Neuron (in vitro differentiated cells): ENCODE results near the gene PDLIM4.

Source experiments
- H2AFZ ChIP-seq: one replicate; pipeline ENCODE4 v1.6.1; 2013; ENCODE audit warnings: low read depth, mild to moderate bottlenecking, inconsistent platforms, low read length, moderate library complexity
- H3K27me3 ChIP-seq: one replicate; pipeline ENCODE4 v1.6.1; 2013; ENCODE audit warnings: low read length; ENCODE audit not compliant: insufficient read depth
- H3K36me3 ChIP-seq: one replicate; pipeline ENCODE4 v1.6.1; 2013; ENCODE audit warnings: low read length; ENCODE audit not compliant: insufficient read depth
- H3K4me1 ChIP-seq: one replicate; pipeline ENCODE4 v1.6.1; 2013; ENCODE audit warnings: low read length; ENCODE audit not compliant: insufficient read depth
- H3K4me3 ChIP-seq: 2 replicates; pipeline ENCODE4 v1.5.1; 2013; ENCODE audit warnings: mild to moderate bottlenecking, low read length, moderate library complexity
- H3K9me3 ChIP-seq: one replicate; pipeline ENCODE4 v1.6.1; 2013; ENCODE audit warnings: low read length

Gene PDLIM4

DNA sequence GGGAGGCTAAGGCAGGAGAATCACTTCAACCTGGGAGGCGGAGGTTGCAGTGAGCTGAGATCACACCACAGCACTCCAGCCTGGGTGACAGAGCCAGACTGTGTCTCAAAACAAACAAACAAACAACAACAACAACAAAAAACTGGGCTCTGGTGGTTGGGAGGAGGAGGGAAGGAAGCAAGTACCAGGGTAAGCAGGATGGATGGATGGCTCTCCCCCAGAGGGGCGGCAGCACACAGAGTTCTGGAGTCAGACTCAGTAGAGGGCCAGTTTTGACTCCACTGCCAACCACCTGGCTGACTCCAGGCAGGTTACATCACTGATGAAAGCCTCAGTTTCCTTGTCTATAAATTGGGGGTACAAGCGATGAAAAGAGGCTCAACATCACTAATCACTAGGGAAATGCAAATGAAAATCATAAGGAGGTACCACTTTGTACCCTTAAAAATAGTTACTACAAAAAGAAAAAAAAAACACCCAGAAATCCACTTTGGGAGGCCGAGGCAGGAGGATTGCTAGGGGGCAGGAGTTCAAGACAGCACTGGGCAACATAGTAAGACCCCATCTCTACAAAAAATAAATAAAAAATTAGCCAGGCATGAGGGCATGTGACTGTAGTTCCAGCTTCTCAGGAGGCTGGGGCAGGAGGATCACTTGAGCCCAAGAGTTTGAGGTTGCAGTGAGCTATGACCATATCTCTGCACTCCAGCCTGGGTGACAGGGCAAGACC, 39.9 kb downstream of the PDLIM4 start:
- no peak overlapping the region for H2AFZ ChIP-seq
- H3K36me3 ChIP-seq: no peaks in the 10 kb centered on the region
- peaks cover 10% of the 10 kb centered on the region for H3K4me1 ChIP-seq
- no peak overlapping the region for H3K4me3 ChIP-seq
- no peaks in the 10 kb centered on the region for H3K9me3 ChIP-seq
- peaks cover 11% of the 10 kb centered on the region for H3K27me3 ChIP-seq

DNA sequence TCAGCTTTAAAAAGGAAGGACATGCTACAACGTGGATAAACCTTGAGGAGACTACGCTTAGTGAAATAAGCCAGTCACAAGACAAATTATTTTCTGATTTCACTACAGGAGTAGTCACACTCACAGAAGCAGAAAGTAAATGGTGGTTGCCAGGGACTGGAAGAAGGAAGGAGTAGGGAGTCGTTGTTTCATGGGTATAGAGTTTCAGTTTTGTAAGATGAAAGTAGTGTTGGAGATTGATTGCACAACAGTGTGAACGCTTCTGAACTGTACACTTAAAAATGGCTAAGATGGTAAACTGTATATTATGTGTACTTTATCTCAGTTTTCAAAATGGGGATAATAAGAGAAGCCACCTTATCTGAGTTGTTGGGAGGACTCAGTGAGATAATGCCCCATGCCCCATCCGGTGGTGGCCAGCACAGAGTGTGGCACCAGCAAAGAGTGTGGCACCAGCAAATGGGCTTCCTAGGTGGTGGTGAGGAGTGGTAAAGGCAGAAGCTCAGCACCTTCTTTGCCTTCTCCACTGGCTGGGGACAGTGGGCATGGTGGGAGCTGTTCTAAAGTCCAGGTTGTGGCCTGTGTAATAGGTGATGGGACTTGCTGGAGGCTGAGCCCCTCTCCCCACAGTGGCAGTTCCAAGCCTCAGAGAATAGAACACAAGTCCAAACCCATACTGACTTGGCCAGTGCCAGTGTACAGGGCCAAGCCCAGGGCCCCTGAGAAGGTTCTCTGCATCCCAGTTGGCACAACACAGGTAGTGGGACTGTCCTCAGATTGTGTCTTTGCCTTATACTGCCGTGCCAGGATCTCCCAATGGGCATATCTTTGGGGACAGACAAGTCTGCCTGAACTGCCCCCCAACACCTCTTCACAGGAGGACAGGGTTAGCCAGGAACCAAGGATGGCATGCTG, 41.1 kb downstream of the PDLIM4 start:
- H3K4me1 ChIP-seq: peaks cover 10% of the 10 kb centered on the region
- no peaks in the 10 kb centered on the region for H3K9me3 ChIP-seq
- H2AFZ ChIP-seq: no peak overlapping the region
- no peak overlapping the region for H3K4me3 ChIP-seq
- H3K36me3 ChIP-seq: no peaks in the 10 kb centered on the region
- peaks cover 11% of the 10 kb centered on the region for H3K27me3 ChIP-seq

DNA sequence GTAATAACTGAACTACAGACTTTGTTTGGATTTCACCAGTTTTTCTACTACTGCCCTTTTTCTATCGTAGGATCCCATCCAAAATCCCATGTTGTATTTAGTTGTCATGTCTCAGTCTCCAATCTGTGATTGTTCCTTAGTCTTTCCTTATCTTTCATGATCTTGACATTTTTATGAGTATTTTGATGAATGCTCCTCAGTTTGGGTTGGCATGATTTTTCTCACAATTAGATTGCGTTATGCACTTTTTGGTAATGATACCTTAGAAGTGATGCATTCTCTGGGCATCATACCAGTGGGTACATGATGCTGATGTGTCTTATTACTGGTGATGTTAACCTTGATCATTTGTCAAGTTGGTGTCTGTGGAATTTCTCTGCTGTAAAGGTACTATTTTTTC, 42.4 kb downstream of the PDLIM4 start:
- H3K4me1 ChIP-seq: peaks cover 5% of the 10 kb centered on the region
- no peaks in the 10 kb centered on the region for H3K9me3 ChIP-seq
- H2AFZ ChIP-seq: no peak overlapping the region
- H3K36me3 ChIP-seq: no peaks in the 10 kb centered on the region
- no peak overlapping the region for H3K4me3 ChIP-seq
- H3K27me3 ChIP-seq: peaks cover 10% of the 10 kb centered on the region

DNA sequence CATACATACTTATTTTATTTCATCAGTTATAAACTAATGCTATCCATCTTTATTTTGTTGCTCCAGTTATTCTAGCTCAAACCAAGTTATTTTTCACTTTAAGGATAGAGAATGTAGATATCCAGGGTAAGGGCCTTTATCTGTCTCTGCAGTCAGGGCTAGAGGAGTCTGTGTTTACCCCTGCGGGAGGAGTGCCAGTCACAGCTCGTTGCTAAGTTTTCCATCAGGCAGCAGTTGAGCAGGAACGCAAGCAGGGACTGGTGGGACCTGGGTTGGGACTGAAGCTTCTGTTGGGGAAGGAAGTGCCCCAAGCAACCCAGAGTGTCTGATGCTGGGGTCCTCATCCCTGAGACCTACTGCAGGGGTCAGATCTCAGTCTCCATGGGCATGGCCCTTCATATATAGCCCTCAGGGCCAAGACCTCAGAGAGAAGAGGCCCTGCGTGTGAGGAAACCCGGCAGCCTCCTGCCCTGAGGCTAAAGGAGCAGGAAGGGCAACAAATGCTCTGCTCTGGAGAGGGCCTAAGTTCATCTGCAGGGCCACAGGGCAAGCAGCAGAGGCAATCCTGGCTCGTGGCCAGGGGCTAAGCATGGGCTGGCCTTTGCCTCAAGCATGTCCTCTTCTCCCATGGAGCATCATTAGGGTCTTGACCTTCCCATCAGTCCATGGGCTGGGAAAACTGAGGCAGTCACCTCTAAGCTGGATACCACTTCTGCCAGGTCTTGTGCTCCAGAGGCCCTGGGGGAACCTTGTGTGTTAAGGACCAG, 43.3 kb downstream of the PDLIM4 start:
- Histone ChIP-seq H3K4me1 (no peaks in the 10 kb centered on the region), H3K27me3 (peaks cover 2% of the 10 kb centered on the region), H3K36me3 (no peaks in the 10 kb centered on the region), H3K9me3 (no peaks in the 10 kb centered on the region), H2AFZ (no peak overlapping the region), H3K4me3 (no peak overlapping the region)

DNA sequence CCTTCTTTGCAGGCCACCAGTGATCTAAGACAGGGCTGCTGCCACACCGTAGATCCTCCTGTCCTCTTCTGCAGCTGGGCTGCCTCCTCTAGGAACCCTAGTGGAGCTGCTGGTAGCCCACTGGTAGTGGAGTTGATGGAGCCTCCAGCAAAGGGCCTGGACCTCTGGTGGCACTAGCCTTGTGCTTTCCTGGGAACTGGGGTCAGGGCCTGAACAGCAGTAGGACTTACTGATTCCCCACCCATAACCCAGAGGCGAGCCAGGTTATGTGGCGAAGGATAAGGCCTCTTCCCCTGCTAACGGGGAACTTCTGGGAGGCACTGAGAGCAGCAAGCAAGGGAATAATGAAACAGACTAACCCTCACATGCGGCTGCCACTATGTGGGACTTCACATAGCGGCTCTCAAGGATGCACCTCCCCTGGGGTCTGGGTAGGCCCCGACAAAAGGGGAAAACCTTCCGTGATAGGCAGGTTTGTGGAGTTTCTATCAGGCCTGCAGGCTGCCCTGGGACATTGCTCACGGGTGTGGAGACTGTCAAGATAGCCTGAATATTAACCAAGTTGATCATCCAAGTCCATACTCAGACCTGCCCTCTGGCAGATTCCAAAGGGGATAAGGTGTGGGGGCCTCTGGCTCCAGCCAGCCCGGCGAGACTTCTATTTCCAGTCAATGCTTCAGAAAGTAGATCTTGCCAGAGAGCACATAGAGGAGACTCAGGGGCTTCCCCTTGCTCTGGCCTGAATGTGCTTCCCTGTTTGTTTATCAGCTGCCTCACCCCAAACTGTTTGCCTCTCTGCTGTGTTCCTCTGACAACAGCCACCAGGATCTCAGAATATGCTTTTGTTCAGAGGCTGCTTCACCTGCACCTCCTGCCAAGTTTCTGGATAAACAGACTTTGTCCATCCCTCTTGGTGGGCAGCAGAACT, 44.1 kb downstream of the PDLIM4 start:
- Histone ChIP-seq H3K4me3 (no peak overlapping the region), H3K4me1 (no peaks in the 10 kb centered on the region), H3K9me3 (no peaks in the 10 kb centered on the region), H3K36me3 (no peaks in the 10 kb centered on the region), H3K27me3 (no peaks in the 10 kb centered on the region), H2AFZ (no peak overlapping the region)

DNA sequence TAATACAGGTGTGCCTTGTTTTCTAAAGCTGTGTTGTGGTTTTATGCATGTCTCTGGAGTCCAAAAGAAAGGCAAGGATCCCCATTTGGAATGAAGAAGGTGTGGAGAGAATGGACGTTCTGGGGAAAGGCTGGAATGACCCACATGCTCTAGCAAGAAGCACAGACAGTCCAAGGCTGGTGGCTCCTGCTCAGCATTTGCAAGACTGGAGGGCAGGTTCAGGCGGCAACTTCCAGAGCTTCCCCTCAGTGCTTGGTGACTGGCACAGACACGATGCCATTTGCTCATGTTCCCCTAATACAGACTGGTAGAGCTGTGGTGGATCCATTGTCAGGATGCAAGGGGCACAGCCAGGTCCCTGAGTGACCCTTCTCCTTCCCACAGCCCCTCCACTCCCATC, 44.9 kb downstream of the PDLIM4 start:
- Histone ChIP-seq H3K27me3 (no peaks in the 10 kb centered on the region), H3K9me3 (no peaks in the 10 kb centered on the region), H3K36me3 (no peaks in the 10 kb centered on the region), H2AFZ (no peak overlapping the region), H3K4me1 (no peaks in the 10 kb centered on the region), H3K4me3 (no peak overlapping the region)

DNA sequence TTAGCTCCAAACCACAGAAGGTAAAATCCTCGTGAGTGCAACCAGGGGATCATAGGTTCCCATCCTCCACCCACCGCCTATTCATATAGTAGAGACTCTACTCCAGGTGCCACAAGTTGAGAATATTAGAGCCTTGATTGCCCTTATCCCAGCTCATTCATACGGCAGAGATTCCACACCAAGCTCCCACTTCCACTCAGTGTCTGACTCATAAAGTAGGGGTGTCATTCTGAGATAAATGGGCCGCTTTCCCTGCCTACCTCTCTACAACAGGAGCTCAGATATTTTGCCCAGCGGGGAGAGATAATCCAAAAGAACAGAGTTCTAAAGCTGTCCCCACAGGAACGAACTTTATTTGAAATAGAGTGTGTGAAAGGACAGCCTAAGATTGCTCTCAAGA, 46.1 kb downstream of the PDLIM4 start:
- Histone ChIP-seq H3K9me3 (no peaks in the 10 kb centered on the region), H3K36me3 (no peaks in the 10 kb centered on the region), H3K4me3 (no peak overlapping the region), H2AFZ (no peak overlapping the region), H3K27me3 (no peaks in the 10 kb centered on the region), H3K4me1 (no peaks in the 10 kb centered on the region)

DNA sequence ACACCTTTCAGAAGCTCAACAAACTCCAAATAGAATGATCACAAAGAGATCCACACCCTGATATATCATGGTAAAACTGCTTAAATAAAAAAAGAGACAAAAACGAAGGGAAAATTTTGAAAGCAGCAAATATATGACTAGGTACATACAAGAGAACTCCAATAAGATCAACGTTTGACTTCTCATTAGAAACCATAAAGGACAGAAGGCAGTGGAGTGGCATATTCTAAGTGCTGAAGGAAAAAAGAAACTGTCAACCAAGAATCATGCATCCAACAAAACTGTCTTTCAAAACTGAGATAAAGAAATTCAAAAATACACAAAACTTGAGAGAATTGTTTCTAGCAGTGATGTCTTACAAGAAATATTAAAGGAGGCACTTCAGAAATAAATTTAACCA, 47.9 kb downstream of the PDLIM4 start:
- Histone ChIP-seq H3K4me1 (peaks cover 2% of the 10 kb centered on the region), H3K4me3 (no peak overlapping the region), H2AFZ (no peak overlapping the region), H3K27me3 (no peaks in the 10 kb centered on the region), H3K9me3 (no peaks in the 10 kb centered on the region), H3K36me3 (no peaks in the 10 kb centered on the region)

DNA sequence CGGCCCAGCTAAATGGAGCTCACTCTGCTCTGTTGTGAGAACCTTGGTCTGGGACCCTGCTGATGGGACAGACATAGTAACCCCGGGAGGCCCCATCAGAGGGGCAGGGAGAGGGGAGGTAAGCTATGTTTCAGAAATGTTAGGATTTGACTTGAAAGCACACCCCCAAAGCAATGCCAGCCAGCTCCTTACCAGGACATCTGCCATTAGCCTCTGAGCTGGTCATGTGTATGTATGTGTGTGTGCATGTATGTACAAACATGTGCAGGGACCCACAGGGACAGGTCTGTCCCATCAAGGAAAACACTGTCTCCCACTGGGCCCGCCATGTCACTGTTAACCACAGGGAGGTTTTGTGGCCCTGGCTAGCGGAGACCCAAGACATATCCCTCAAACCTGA, 51.2 kb downstream of the PDLIM4 start:
- Histone ChIP-seq H3K4me1 (peaks cover 6% of the 10 kb centered on the region), H3K9me3 (no peaks in the 10 kb centered on the region), H3K4me3 (no peak overlapping the region), H3K36me3 (no peaks in the 10 kb centered on the region), H2AFZ (no peak overlapping the region), H3K27me3 (no peaks in the 10 kb centered on the region)

DNA sequence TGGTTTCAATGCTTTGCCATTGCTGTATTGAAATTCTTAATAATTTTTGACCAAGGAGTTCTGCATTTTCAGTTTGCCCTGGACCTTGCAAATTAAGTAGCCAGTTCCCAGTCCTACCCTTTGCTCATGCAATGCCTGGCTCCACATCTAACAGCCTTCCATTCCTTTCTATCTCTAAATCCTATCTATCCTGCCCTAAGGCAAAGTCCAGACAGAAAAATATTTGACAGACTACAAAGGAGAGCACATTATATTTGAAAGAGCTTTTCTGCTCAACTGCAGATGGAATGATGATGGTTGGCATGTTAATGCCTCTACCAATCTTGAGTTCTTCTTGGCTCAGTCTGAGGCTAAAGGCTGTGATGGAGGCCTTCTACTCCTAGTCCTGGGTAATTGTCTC, 52.2 kb downstream of the PDLIM4 start:
- no peak overlapping the region for H2AFZ ChIP-seq
- H3K4me3 ChIP-seq: no peak overlapping the region
- no peaks in the 10 kb centered on the region for H3K9me3 ChIP-seq
- no peaks in the 10 kb centered on the region for H3K27me3 ChIP-seq
- peaks cover 6% of the 10 kb centered on the region for H3K4me1 ChIP-seq
- no peaks in the 10 kb centered on the region for H3K36me3 ChIP-seq

DNA sequence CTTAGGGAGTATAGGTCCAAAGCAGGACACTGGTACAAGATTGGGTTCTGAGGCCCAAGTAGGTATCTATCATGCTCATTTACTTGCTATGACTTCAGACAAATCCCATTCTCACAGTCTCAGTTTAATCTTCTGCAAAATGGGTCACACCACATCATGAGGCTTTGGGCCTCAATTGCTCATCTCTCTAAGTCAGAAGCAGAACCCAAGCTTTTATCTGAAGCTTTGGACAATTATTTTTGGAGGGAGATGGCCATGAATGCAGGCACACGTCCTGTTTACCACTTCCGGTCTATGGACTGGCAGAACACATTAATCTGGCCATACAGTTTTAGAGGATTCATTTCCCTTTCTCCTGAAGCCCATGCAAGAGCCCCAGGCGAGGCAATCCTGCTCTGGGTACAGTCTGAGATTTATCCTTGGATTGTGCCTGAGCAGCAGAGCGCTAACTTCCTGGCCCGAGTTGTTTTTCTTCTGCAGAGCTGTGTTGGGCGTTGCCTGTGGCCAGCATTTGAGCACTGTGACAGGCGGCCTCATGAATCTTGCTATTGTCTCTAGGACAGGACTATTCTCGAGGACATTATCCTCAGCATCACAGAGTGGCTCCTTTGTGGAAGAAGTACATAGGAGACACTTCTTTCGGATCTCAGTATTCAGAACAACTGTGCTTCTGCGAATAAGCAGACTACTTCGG, 52.8 kb downstream of the PDLIM4 start:
- Histone ChIP-seq H3K27me3 (no peaks in the 10 kb centered on the region), H2AFZ (no peak overlapping the region), H3K36me3 (no peaks in the 10 kb centered on the region), H3K4me3 (no peak overlapping the region), H3K4me1 (peaks cover 6% of the 10 kb centered on the region), H3K9me3 (no peaks in the 10 kb centered on the region)

DNA sequence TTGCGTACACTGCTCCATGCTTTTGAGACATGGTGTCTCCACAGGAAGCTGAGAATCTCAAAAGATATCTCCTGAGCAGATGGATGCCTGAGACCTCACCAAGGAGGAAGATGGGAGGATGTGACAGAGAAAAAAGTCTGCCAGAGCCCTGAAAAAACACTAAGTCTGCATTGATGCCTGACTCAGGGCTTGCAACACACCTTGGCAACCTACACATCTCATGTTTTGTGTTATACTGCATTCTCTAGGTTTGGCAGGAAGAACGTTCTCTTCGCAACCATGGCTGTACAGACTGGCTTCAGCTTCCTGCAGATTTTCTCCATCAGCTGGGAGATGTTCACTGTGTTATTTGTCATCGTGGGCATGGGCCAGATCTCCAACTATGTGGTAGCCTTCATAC, 55.9 kb downstream of the PDLIM4 start:
- Histone ChIP-seq H3K36me3 (no peaks in the 10 kb centered on the region), H3K27me3 (no peaks in the 10 kb centered on the region), H3K9me3 (no peaks in the 10 kb centered on the region), H3K4me3 (no peak overlapping the region), H3K4me1 (peaks cover 6% of the 10 kb centered on the region), H2AFZ (no peak overlapping the region)
